Left renal cortex interstitium (tissue), 4 donors: ENCODE results near the gene PPP6R2. TPM values are rescaled to one million over a fixed set of nuclear protein-coding genes. Genes with fewer than 3 reads are reported as not detected.

Experiments
- DNase-seq, 4 donors: peaks; one replicate each; pipeline ENCODE4 v3.0.0-alpha.2; 2013; ENCODE audit warnings: low read depth in 4 of 4, low spot score in 2 of 4, missing footprints in 1 of 4
- polyA plus RNA-seq, 4 donors: library from polyadenylated mRNA; unstranded; fragments of 120-200 nt; gene quantifications; one replicate each; pipeline ENCODE4 v1.2.1, GENCODE V29; 2013; ENCODE audit not compliant: insufficient read length in 4 of 4

PPP6R2 gene
- polyA plus RNA-seq: 10 to 100 TPM; 33.0 to 61.1 (median 46.3) TPM

DNA sequence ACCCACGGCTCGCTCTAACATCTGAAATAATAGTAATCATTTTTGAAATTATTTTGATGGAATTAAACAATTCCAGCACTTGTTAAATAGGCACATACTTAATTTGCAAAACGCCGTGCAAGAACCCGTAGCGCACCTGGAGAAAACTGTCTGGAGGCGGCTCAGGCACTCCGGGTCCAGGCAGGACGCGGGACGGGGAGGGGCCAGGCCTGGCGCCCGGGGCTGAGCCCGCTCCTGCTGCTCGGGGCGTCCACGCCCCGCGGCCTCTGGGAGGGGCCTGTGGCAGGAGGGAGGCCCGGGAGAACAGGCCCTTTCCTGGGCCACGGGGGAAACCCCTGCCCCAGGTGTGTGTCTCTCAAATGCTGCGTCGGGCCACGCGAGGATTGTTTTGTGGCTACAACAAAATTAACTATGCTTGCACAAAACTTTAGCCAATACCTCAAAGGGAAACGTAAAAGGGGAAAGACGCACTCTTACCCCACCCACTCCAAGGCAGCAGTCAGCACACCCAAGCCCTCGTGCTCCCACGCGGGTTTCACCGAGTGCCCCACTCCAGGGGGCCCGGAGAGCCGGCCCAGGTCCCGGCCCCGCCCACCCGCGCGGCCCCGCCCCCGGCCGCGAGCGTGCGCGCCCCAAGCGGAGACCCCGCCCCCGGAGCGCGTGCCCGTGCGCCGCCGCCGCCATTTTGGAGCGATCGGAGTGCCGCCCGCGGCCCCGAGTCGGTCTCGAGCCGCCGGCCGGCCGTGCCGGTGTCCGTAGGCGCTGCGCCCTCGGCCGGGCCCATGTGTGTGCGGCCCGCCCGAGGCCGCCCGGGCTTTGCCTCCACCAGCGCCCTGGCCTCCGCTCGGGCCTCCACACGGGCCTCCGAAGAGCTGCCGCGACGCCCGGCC is at the start of gene PPP6R2:
PPP6R2 (plus strand) TSS at position 677 of the 890 bp plus-strand sequence. CDS start 50,582 bp downstream, outside the sequence.
- peak in 2 of 4 donors; percentile 28 to 37 for DNase-seq

DNA sequence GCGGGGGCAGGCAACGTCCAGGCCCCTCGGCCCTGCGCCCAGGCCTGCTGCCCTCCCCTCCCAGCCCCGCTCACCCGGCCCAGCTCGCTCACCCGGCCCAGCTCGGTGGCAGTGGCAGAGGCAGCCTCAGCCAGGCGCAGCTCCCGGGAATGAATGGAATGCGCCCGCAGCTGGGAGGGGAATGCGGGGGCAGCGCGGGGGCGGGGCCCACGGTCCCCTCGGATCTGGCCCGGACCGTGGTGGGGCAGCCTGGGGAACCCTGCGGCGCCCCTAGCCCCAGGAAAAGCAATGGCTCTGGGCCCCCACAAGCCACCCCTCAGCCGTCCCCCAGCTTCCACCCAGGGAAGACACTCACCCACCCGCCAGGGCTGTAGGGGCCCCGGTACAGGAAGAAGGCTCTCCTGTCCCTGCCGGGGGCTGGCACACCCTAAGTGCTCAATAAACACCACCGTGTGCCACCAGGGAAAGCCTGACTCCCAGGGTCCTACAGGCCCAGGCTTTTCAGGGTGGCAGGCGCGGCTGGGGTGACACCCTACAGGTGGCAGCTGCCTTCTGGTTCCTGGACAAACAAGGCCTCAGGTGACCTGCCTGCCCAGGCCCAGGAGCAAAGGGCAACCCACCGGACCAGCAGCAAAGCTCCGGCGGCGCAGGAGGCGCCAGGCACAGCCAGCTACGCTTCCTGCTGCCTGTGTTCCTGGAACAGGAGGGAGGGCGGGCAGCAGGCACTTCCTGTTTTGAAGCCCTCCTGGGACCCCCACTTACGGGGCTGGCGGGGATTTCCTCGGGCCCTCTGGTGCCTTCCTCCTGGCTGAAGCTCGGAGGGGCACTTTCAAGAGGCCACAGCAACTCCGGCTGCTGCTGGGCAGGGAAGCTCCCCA is 49.4 kb upstream of the PPP6R2 start:
- DNase-seq: peak in 1 of 4 donors; percentile 66

DNA sequence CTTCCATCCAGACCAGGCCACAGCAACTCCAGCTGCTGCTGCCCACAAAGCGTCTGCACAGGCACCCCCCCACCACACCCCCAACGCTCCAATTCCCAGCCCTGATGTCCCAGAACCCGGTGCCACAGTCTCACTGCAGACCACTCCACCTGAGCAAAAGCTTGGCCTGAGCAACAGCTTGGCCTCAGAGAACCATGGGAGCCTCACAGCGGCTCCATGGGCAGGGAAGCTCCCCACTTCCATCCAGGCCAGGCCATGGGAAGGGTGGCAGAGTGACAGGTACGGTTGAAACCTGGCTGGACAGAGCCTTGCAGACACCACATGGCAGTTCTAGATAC is 48.8 kb upstream of the PPP6R2 start:
- no peak for DNase-seq

DNA sequence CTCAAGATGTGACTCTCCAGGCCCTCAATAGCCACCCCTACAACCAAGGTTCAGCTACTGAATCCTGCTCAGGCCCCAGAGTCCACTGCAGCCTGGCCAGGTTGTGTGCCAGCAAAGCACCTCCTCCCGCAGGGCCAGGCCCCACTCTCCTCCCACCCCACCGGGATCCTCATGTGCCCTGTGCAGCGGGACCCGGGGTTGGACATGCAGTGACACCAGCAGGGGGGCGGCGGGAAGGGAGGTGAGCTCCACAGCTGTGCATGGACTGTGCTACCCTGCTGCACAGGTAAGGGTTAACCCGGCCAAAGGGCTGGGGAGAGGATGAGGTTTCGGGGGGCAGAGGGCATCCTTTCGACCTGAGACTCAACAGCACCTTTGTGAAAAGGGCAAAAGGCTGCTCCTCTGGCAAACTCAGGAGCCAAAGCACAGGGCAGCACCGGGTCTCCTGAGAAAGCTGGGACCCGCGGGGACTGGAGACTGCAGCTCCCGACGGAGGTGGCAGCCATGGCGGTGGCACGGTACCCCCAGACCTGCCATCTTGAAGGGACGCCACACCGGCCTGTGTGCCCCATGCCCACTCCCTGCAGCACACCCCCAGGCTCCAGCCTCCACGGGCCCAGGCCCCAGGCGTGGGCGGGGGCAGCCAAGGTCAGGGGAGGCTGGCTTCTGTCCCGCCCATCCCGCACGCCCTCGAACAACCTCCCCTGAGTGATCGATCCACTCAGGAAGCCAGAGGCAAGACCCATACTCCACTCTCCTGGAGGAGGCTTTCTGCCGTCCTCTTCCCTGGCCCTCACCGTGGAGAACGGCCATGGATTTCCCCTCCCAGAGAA is 46.3 kb upstream of the PPP6R2 start:
- no peak for DNase-seq

DNA sequence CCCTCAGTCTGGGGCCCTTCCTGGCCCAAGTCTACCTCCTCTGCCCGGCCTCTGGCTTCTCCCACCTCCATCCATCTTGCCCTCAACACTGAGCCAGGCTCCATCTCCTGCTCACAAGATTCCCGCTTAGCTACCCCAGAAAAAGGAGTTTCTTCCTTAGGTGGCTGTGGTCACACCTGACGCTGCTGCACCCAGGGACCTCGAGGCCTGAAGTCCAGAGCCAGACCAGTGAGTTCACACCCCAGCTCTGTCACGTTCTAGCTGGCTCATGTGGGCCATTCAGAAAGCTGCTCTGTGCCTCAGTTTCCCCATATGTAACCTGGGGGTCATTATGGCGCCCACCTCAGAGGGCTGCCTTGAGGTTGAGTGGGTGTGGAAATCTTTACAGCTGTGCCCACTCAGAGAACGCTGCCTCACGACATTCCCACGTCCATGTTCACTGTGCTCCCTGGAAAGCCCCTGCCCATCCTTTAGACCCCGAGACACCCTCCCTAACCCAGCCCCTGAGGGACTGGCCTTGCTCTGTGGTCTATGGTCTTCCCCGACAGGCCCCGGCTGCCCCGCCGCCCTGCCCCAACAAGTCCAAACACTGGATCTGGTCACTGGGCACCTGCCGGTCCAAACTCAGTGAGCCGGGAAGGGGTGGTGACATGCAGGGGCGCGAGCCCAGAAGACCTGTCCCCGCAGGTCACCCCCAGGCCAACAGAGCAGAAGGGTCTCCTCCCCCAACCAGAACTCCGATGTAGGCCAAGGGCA is 45.4 kb upstream of the PPP6R2 start:
- DNase-seq: no peak

DNA sequence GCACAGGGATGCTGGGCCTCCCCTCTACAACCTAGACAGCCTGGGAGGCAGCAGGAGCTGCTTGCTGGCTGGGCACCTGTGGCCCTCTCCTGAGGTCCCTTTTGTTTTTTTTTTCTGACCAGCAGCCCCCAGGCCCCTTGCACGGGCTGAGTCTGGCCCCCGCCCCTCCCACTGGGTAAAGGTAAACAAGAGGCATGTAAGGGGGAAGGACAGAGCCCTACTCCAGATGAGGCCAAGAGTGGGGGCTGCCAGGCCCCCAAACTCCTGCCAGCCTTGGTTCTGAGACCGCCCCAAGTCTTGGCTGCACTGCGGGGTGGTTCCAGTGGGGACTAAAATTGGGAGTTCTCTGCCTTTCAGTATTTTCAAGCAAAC is 44.9 kb upstream of the PPP6R2 start:
- DNase-seq: no peak

- no peak for DNase-seq
Observed at GRCh38 chr22:50298937-50299784, 44.0 kb upstream of the PPP6R2 start.

DNA sequence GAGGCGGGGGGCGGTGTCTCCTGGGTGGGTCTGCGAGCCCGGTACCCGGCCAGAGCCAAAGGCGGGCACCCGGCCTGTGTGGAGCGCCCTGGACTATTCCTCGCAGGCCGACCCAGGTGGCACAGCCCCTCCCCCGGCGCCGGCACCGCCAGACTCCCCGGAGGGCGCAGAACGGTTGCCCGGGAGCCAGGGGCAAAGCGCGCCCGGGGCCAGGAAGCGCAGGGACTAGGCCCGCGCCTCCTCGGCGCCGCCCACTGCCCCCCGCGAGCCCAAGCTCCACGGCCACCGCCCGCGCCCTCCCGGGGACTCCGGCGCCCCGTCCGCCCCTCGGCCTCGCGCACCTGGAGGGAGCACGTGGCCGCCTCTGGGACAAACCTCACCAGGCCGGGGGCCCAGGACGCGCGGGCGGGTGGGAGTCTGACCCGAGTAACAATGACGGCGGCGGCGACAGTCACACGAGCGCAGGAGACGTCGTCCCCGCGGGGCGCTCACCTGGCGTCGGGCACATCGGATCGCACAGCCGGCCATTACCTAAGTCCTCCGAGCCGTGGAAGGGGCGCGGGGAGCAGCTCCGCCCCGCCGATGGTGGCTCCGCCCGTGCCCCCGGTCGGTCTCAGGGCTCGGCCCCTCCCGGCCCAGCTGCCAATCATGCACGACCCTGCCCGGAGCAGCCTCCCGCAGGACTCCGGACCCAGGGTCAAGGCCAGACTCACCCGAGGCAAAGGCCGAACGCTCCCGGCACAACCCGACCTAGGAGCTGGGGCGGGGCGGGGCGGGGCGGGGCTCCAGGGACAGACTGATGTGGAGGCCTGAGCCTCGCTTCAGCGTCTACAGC is 43.1 kb upstream of the PPP6R2 start:
- no peak for DNase-seq

- no peak for DNase-seq
Observed at GRCh38 chr22:50300620-50301257, 42.4 kb upstream of the PPP6R2 start.

DNA sequence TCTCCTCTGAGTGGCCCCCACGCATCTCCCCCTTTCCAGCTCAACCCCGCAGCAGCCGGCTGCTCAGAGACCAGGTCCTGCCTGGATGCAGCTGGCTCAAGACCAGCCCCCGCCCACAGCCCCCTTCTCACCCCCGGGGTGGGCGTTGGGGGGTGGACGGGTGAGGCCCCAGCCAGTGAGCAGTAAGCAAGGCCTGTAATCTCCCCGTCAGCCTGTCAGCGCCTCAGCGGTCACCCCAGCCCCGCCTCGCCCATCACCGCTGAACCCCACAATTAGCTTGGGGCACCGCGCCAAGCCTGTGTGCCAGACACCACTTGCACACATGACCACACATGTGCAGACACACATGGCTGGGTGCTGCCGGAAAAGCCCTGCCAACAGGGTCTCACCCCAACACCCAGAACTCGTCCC is 41.5 kb upstream of the PPP6R2 start:
- DNase-seq: no peak

DNA sequence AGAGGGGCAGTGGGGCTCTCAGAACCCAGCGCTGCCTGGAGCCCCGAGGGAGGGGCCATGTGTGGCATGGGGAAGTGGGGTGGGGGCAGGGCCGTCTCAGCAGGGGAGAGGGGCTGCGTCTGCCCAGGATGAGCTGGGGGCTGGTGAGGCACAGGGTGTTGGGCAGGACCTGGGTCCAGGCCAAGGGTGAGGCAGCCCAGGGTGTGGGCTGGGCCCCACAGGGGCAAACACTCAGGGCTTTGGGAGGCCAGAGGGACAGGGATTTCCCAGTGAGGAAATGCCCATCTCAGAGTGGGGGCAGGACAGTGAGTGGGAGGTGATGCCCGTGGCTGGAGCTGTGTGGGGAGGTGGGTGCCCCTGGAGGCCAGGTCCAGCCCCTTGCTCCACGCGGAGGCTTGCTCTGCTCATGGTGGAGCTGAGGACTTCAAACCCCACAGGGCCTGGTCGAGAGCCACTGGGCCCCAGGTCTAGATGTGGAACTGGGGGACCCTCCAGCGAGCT is 41.0 kb upstream of the PPP6R2 start:
- DNase-seq: no peak

DNA sequence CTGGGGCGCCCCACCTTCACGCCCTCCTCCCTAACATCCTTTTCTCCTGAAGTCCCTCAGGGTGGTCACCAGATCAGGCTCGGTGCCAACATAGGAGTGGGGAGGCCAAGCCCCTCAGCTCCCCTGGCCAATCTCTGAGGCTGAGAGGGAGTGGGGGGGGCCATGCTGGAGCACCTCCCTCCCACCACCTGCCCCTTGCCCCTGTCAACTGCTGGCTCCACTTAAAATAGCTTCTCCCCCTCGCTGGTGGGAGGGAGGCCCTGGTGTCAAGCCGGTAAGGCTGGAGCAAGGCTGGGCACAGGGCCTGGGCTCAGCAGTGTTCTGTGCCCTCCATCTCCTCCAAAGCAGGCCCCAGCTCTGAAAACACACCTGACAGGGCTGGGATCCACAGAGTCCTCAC is 40.6 kb upstream of the PPP6R2 start:
- DNase-seq: no peak

DNA sequence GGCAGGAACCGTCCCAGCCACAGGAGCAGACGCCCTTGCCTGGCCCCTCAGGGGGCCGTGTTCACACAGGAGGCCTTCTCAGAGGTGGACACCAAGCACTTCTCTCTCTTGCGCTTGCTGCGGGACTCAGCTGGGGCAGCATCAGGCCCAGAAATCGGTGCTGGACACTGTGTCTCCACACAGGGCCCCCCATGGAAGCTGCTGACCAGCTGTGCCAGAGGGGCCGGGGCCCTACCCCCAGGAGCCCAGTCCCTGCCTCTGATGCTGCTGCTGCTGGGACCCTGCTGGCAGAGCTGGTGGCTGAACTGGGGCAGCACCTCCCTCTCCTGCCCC is 39.6 kb upstream of the PPP6R2 start:
- no peak for DNase-seq

- DNase-seq: no peak
Observed at GRCh38 chr22:50303848-50304527, 39.1 kb upstream of the PPP6R2 start.

DNA sequence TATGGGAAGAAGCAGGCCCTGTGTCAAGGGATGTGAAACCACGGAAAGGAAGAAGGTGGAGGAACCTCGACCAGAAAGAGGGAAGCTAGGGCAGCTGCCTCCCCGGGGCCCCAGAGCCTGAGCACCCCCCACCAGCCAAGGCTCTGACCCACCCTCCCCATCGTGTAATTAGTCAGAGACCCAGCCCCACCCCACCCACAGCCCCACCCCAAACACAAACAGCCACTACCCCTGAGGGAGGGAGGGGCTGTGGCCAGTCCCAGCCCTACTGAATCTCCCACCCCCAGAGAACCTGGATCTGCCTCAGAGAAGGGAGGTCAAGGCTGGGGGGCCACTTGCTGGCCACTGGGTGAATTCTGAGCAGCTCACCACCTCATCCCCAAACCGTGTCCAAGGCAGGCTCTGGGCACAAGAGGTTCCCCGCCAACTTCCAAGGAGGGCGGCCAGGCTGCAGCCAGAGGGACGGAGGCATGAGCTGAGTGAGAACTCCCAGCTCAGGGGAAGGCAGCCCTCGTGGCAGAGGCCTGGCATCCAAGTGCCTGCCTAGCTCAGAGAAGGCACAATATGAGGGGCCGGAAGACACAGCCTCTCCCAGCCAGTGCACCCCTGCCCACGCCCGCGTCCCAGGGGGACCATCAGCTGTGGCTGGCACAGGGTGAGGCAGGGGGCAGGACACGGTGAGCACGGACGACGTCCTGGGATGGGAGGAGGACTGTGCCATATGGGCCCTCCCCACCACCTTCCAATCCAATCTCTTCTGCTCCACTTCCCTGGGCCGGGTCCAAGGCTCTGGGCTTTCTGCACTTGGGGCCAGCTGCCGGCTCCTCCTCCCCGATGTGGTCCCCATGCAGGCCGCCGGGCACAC is 38.4 kb upstream of the PPP6R2 start:
- no peak for DNase-seq

DNA sequence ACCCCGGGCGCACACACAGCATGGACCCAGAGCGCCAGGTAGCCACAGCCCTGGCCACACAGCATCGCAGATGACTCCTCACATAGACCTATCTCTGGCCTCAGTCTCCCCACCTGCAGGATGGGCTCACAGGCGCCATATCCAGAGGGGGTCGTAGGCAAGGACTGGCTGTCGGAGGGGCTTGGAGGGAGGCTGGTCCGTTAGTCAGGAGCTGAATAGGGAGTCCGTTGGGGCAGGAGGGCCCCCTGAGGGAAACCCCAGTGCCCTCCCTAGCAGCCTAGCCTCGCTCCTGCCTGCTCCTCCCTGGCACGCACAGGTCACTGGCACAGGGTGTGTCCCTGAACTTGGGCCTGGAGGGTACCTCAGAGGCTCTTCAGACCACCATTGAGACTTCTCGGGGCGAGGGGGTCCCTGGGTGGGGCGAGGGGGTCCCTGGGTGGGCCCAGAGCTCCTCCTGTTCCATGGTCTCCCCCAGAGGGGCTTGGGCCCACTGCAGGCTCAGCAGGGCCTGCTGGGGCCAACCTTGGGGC is 37.7 kb upstream of the PPP6R2 start:
- no peak for DNase-seq
